Left forelimb (tissue), 1 donor: ENCODE data around the gene CLCN7.
"Not testable (repeated sequence)": the region's sequence is repeated elsewhere in the genome, so short reads cannot be mapped to it uniquely, and the experiment has no call there.

ENCODE experiments used
- DNase-seq: peaks from one replicate; pipeline ENCODE4 v3.0.0-alpha.2; 2018; ENCODE audit warnings: low spot score

Gene CLCN7

DNA sequence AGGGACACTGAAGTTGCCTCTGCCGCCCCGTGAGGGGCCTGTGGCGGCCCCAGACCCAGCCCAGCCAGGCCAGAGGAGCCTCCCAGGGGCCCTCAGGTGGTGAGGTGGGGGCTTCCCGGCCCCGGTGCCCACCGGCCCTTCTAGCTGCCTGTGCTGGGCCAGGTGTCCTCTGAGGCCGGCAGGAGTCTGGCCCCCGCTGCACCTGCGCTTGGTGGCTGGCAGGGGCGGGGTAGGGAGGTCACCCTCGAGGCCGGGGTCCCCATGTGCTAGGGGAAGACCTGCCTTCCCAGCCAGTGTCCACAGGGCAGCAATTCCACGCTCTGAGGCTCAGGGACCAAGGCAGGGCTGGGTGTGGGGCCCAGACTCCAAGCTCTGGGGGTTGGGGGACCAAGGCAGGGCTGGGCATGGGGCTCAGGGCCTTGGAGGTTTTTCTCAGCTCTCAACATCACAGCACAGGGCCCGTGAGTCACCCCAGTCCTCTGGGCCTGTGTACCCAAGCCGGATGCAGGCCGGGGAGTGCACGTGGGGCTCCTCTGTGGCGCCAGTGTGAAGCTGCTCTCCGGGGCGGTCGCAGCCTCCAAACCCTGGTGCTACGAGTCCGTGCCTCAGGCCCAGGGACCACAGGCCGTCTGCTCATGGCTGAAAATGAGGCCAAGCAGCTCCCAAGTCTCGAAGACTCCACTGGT, 29.2 kb downstream of the CLCN7 start:
- no peak for DNase-seq

GRCh38 chr16:1444730-1445517, 29.9 kb downstream of the CLCN7 start:
- no peak for DNase-seq

- no peak for DNase-seq
Observed at GRCh38 chr16:1443980-1444729, 30.7 kb downstream of the CLCN7 start, which contains the start of gene CCDC154. TSS of gene CCDC154 (minus strand) at chr16:1444556. CDS start at chr16:1444322, 234 bp downstream.

DNA sequence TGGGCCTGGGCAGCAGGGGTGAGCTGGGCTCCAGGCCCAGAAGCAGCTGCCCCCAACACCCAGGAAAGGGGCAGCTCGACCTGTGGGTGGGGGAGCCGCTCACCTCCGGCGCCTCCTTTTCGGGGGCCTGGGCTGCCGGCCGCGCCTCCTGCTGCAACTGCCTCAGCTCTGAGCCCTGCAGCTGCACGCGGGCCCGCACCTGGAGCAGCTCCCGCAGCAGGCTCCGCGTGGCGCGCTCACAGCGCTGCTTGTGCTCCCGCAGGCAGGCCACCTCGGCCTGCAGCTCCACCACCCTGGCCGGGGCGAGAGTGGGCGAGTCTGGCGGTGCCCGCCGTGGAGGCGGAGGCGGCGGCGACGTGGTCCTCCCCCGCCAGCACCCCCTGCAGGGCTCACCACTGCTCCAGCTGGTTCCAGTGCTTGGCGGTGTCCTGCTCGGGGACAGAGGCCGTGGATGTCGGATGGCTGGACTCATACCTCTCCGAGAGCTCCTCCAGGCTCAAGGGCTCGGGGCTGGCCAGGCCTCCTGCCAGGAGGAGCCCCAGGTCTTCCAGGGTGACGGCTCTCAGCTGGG, 31.3 kb downstream of the CLCN7 start:
- DNase-seq = no peak

GRCh38 chr16:1442697-1443096, 32.1 kb downstream of the CLCN7 start:
- no peak for DNase-seq

DNA sequence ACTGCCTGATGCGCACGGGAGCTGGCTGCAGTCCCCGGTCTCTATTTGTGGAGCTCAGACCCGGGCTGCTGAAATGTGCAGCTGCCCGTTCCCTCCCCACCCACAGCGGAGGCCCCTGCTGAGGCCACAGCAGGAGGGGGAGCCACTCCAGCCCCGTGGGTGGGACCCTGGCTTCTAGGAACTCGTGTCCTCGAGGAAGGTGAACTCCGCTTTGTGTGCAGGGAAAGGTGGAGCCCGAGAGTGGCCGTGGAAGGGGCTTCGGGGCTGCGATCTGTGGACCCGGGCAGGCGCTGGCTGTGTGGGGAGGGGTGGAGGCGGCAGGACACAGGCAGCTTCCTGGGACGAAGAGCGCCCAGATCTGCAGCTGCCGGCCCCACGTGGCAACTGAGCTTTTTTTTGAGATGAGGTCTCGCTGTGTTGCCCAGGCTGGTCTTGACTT, 33.4 kb downstream of the CLCN7 start:
- DNase-seq = no peak

DNA sequence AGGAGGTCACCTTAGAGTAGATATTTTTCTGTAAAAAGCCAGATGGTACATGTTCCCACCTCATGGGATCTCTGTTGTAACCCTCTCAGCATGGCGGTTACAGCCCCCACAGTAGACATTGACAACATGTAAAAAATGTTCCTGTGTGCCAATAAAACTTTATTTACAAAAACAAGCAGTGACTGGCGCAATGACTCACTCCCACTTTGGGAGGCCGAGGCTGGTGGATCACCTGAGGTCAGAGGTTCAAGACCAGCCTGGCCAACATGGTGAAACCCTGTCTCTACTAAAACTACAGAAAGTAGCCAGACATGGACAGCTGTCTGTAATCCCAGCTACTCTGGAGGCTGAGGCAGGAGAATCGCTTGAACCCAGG, 35.1 kb downstream of the CLCN7 start:
- not testable (repeated sequence) for DNase-seq

DNA sequence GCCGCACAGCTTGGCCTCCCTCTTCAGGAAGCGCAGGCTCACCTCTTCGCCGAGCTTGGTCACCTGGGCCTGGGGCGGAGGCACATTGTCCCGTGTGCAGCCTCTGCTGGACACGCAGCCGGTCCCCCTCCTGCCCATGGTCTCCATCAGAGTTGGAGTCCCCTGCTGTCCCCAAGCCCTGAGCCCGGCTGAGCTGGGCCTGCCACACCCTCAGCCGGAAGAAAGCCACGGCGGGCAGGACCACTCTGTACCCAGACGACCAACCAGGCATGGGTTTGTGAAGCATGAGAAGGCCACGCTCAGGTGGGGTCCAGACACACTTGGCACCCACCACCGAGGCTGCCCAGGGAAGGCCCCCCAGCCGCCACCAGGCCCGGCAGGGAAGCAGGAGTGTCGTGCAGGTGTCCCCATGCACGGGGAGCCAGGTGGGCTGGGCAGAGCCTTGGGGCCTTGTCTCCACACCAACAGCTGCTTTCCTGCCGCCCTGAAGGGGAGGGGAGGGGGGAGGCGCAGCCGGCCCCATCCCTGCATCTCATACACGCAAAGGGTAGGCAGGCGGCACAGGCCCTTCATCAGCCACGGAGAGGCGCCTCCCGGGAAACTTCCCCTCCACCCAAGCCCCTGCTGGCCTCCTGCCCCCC, 35.6 kb downstream of the CLCN7 start:
- no peak for DNase-seq

- DNase-seq = no peak
Observed at GRCh38 chr16:1438229-1439057, 36.4 kb downstream of the CLCN7 start.

DNA sequence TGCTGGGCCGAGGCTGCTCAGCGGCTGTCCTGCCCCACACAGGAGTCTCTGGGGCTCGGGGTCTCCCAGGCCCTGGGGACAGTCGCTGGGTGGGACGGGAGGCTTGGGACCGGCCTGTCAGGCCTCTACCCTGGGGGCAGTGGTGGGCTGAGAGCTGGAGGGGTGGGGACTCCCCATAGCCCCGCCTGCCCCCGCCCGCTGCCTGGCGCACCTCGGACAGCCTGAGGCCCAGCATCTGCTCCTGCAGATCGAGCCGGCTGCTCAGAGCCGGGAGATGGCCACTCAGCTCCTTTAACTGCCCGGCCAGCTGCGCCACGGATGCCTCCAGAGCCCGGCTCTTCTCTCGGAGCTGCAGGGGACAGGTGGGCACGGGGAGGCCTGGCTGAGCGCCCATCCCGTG, 37.2 kb downstream of the CLCN7 start:
- DNase-seq = no peak

- no peak for DNase-seq
Observed at GRCh38 chr16:1436731-1437355, 38.0 kb downstream of the CLCN7 start.

- DNase-seq = no peak
Observed at GRCh38 chr16:1435921-1436697, 38.7 kb downstream of the CLCN7 start.

- no peak for DNase-seq
Observed at GRCh38 chr16:1434644-1435592, 39.9 kb downstream of the CLCN7 start.

GRCh38 chr16:1433756-1434155, 41.1 kb downstream of the CLCN7 start:
- DNase-seq = no peak

- no peak for DNase-seq
Observed at GRCh38 chr16:1433263-1433560, 41.6 kb downstream of the CLCN7 start.

DNA sequence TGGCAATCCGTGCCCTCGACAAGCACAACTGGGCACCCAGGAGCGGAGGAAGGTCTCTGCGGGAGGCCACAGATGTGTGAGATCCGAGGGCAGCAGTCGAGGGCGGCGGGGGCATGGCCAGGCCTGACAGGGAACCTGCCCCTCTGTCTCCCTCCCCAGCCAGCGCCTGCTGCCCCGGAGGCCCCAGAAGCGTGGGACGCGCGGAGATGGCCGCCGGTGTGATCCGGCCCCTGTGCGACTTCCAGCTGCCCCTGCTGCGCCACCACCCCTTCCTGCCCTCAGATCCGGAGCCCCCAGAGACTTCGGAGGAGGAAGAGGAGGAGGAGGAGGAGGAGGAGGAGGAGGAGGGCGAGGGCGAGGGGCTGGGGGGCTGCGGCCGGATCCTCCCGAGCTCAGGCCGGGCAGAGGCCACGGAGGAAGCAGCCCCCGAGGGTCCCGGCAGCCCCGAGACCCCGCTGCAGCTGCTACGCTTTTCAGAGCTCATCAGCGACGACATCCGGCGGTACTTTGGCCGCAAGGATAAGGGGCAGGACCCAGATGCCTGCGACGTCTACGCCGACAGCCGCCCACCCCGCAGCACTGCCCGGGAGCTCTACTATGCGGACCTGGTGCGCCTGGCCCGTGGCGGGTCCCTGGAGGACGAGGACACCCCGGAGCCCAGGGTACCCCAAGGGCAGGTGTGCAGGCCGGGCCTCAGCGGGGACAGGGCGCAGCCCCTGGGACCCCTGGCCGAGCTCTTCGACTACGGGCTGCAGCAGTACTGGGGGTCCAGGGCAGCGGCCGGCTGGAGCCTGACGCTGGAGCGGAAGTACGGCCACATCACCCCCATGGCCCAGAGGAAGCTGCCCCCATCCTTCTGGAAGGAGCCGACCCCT, 42.2 kb downstream of the CLCN7 start:
- DNase-seq = no peak

DNA sequence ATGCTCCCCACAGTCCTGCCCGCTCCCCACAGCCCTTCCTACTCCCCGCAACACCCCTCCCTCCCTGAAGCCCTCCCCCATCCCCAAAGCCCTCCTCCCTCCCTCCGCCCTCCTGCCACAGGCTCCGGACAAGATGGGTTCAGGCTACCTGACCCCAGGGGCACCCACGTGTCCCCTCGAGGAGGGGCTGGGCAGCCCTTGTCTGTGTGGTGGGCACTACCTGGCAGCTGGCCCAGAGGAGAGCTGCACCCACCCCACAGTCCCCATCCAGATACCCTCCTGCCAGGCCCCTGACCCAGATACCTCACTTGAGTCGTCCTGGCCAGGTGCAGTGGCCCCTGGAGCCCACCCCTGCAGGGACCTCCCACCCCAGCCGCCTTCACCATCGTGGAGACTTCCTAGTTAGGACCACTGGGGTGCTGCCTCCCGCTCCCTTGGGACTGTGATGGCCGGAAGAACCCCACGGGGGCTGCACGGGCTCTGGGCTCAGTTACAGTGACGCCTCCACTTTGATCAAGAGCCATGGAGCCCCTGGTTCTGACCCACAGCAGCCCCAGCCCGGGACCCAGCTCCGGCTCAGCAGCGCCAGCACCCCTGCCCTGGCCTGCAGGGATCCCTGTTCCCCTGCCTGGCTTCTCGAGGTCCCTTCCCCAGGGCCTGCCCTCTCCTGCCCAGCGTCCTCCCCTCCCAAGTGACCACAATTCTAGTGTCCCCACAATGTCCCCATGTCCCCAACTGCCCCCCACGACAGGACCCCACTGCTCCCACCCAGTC, 43.1 kb downstream of the CLCN7 start:
- no peak for DNase-seq
